Colon (tissue), 2 donors: ENCODE data around the gene VAV2.
"Not testable (repeated sequence)": the region's sequence is repeated elsewhere in the genome, so short reads cannot be mapped to it uniquely, and the experiment has no call there.

Experiments used
- FAIRE-seq: peaks from 2 replicates; lab custom pipeline; 2012; peaks lifted over from hg19 to GRCh38; lab: Jason Lieb, UNC
- donor health status: control.
- donor health status: control.

Gene VAV2

DNA sequence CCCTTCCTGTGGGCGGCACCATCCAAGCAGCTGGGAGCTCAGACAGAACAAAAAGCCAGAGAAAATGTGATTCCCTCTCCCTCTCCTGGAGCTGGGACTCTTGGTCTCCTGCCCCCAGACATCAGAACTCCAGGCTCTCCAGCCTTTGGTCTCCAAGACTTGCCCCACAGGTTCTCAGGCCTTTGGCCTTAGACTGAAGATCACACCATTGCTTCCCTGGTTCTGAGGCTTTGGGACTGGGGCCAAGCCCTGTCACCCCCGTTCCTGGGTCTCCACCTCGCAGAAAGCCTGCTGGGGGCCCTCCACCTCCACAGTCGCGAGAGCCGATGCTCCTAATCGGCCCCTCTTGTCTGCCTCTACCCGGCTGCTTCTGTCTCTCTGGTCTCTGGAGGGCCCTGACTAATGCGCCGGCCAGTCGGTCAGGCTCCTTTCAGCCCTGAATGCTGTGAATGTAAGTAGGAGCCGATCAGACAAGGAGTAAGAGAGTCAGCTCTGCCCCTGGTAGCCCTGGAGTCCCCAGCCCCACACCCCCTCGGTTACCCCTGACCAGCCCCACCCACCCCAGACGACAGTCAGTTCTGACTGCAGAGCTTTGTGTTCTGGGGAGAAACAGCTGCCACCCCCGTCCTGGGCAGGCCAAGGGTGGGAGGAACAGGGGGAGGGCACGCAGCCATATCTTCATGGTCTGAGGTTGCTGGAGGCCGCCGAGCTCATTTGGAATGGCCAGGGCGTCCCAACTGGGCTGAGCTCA lies 57.5 kb downstream of the VAV2 start:
- FAIRE-seq, result no peak

DNA sequence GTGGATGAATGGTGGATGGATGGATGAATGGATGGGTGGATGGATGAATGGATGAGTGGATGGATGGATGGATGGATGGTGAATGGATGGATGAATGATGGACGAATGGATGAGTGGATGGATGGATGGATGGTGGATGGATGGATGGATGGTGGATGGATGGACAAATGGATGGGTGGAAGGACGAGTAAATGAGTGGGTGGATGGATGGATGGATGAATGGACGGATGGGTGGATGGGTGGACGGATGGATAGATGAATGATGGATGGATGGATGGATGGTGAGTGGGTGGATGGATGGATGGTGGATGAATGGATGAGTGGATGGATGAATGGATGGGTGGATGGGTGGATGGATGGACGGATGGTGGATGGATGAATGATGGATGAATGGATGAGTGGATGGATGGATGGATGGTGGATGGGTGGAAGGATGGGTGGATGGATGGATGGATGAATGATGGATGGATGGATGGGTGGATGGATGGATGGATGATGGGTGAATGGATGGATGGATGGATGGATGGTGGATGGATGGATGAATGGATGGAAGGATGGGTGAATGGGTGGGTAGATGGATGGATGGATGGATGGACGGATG lies 58.6 kb downstream of the VAV2 start:
- no peak for FAIRE-seq

DNA sequence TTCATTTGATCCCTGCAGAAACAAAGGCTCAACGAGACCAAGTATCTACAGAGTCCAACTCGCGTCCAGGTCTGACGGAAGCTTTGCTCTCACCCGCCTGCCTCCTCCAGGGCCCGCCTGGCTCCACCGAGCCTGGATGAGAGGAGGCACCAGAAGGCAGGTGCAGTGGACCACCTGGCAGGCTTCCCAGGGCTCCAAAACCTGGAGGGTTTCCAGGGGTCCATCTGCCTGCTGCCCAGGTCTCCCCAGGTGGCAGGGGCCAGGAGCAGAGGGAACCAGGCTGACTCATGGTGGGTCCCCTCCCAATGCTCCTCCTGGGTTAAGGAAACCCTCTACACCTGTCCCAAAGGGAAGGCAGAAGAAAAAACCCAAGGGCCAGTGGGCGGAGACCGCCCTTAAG lies 59.5 kb downstream of the VAV2 start:
- FAIRE-seq, result no peak

DNA sequence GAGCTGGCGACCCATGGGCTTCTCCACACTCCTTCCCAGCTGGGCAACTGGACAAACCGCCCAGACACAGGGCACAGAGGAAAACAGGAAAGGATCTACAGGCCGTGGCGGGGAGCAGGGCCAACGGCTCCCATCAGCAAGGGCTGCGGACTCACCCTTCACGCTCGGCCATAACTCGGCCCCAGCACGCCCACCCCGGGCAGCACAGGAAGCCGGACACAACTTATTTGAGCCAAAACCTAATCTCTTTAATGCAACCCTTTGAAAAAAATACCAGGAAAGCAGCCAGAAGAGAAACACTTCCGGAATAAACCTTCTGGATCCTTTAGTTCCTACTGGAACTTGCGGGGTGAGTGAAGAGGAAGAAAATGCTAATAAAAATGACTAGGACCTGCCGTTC lies 59.9 kb downstream of the VAV2 start:
- FAIRE-seq, result no peak

DNA sequence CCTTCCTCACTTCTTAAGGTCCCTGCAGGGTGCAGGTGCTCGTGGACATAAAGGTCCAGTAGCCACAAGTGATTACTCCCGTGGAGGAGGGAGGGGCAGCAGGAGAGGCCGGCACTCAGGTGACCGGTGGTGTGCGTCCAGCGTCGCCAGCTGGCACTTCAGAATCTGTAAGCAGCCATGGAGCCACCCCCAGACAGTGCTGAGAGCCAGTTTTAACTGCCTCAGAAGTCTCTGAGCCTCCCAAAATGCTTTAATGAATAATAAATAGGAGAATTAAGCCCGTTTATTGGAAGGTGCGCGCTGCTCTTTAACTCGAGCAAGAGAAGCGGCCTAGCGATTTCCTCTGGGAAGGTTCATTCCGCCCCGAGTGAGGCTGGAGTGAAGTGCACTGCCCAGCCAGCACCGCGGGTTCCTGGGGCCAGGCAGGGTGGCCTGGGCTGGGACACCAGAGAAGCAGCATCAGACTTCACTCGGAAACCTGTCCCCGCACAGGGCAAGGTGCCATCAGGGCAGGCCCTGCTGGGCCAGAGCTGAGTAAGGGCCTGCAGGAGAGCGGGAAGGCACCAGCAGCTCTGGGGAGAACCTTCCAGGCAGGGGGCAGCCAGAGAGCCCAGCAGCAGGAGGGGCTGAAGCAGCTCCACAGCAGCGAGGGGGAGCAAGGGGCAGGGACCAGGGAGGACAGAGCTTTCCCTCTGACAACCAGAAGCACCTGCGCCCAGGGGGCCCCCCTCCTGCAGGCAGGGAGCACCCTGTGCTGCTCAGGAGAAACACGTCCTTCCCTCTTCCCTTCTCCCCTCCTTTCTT lies 61.2 kb downstream of the VAV2 start:
- no peak for FAIRE-seq

DNA sequence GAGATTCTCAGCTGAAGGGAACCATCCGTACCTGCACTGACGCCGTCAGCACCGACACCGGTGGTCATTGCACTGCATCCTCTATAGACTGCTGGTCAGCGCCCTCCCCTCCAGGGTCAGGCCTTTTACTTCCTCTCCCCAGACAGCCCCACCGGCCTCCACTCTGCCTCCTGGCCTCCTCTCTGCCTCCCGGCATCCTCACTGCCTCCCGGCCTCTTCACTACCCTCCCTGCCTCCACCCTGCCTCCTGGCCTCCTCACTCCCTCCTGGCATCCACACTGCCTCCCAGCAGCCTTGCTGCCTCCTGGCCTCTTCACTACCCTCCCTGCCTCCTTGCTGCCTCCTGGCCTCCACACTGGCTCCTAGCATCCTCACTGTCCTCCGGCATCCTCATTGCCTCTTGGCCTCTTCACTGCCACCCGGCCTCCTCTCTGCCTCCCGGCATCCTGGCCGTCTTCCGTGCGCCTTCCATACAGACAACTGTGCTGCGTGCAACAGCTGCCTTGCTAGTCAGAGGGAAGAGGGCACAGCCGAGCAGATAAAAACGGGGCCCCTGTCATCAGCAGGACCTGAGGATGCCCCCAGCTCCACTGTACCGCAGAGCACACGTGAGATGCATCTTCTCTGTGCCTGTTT lies 62.0 kb downstream of the VAV2 start:
- FAIRE-seq, result no peak

DNA sequence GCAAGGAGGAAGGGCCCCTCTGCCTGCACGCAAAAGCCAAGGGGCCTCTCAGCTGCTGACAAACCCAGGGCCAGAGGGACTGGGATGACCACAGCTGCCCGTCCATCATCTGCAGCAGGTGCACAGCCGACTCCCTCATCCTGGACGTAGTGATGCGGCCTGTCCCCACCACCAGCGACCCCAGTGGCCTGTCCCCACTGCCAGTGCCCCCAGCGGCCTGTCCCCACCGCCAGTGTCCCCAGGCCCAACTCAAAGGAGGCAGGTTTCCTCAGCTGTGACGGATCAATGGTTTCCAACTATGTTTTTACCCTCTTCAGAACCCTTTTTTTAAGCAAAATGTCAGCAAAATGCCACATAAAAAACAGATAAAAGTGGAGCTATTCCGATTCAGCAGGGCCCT lies 62.5 kb downstream of the VAV2 start:
- FAIRE-seq, result no peak

DNA sequence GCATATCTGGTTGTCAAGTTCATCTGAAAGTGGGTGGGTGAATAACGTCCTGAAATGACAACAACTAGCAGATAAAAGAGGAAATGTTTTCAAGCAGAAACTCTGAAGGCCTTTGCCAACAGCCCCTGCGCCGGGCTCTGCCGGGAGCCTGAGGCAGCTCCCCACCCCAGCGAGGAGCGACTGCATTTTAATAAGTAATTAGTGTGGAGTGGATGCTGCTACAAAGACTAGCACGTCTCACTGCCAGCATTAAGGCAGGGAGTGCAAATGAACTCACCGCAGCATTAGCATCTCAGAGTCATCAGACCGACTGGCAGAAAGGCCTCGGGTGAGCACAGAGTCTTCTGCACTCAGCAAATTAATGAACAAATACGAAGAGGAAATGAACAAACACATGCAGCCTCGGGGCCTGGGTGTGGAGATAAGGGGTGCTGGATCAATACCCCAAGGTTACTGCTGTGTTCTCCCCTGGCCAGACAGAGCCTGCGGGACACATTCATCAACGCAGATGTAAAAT lies 63.8 kb downstream of the VAV2 start:
- no peak for FAIRE-seq

DNA sequence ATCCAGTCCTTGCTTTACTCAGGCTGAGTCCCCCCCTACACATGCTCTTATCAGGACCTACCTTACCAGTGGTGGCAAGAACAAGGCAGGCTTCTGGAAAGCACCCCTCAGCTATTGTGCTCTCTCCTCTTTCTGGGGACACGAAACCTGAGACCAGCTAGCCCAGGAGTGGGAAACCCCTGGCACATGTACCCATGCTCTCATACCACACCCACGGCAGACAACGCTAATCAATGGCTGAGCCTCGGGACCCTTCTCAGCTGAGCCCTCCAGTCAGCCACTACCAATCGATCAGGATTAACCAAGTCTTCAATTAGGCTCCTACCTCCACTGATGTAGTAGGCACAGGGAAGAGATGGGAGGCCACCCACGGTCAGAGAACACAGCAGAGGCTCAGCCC lies 65.1 kb downstream of the VAV2 start:
- FAIRE-seq, result no peak

DNA sequence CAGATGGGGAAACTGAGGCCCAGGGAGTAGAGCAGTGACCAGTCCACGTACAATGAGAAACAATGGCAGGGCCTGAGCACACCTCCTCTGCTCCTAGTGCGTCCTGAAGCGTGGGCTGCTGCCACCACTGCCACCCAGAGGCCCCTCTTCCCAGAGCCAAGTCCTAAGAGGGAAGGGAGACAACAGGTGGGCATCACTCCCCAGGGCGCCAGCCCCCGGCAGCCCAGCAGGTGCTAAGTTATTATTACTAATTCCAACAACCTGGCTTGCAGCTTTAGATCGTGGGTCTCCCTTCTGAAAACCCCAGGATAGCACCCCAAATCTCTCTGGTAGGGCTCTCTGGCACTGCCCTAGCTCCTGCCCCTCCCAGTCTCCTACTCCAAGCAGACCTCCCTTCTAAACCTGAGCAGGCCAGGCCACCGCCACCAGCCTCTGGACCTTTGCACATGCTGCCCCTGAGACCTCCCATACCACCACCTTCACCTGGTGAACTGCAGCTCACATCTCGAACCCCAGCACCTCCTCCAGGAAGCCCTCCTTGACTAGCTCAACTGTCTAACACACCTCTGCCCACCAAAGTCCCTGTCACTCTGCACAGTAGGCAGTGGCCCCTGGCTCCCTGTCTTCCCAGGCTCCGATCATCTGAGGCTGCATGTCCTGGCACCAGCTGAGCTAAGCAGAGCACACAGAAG lies 65.8 kb downstream of the VAV2 start:
- FAIRE-seq, result no peak

DNA sequence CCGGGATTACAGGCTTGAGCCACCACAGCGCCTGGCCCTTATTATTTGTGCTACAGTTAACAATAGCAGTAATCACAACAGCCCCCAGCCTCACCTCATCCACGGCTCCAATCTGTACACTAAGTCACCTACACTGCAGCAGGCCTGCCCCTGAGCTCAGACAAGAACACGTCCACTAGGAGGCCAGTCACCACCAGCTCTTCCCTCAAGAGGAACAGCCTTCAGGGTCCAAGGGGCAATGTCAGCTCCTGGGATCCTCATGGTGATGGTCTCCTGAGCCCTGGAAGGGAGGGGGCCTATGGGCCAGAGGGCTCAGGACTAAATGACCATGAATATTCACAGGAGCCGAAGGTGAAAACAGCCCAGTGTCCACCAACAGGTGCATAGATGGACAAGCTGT lies 67.7 kb downstream of the VAV2 start:
- FAIRE-seq, result no peak

DNA sequence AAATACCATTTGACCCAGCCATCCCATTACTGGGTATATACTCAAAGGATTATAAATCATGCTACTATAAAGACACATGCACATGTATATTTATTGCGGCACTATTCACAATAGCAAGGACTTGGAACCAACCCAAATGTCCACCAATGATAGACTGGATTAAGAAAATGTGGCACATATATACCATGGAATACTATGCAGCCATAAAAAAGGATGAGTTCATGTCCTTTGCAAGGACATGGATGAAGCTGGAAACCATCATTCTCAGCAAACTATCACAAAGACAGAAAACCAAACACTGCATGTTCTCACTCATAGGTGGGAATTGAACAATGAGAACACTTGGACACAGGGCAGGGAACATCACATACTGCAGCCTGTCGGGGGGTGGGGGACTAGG lies 68.5 kb downstream of the VAV2 start:
- FAIRE-seq, result not testable (repeated sequence)

DNA sequence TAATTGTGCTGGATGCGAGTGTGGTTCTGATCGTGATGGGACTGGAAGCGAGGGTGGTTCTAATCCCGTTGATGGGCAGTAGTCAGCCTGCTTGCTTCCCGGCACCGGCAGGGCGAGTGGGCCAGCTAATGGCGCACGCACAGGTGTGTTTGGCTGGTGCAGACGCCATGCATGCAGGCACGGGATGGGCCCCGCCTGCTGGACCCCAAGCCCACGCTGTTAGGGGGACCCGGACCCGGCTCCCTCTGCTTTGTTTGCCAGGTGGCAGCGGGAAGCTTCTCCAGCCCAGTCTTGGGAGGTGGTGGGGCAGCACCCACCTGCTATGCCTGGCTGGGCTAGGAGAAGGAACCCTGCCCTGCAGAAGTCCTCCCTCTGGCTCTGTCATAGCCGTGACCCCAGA lies 70.3 kb downstream of the VAV2 start:
- FAIRE-seq, result no peak

DNA sequence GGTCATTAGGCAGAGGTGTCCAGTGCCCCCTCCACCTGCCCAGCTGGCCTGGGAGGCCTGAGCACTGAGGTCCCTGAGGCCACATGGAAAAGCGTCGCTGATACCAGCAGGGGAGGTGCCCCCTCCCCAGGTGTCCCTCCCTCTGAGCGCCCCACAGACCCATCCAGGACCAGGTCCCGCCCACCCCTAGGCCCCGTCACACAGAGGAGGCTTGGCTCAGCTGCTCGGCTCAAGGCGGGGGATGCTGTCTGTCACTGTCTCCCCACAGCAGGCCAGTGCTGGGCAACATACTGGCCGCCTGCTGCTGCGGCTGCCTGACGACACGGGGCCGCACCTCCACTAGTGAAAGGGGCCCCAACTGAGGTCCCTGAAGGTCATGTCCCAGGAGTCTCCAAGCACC lies 71.7 kb downstream of the VAV2 start:
- no peak for FAIRE-seq

DNA sequence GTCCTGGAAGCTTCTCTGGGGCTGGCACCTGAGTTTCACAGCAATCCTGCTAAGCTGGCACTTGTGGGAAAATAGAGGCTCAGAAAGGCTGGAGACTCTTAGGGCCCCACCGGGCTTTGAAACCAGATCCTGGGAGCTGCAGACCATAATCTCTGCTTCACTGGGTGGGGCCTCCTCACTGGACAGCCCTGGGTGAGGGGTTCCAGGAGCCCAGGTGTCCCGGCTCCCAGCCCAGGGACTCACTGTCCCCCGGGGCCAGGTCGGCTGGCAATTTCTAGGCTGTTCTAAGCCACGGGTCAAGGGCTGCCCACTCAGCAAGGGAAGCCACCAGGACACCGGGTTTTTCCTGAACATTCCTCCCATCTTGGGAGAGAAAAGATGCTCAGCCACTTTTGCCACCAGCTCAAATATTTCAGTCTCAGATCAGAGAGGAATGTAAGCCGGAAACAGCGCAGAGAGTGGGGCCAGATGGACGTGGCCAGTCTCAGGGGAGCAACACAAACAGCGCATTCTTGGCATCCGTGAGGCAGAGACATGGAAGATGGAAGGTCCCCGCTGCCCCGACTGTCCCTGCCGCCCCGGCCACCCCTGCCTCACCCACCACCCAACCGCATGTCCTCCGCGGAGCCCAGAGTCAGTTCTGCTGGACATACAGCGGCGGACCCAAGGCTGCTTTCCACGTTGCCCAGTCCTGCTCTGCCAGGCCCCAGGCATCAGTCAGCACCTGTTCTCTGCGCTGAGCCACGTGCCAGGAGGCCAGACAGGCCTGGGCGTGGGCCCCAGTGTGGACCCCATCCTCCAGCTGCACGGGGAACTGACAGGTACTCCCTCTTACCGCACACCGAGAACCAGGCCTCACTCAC lies 72.6 kb downstream of the VAV2 start:
- no peak for FAIRE-seq

DNA sequence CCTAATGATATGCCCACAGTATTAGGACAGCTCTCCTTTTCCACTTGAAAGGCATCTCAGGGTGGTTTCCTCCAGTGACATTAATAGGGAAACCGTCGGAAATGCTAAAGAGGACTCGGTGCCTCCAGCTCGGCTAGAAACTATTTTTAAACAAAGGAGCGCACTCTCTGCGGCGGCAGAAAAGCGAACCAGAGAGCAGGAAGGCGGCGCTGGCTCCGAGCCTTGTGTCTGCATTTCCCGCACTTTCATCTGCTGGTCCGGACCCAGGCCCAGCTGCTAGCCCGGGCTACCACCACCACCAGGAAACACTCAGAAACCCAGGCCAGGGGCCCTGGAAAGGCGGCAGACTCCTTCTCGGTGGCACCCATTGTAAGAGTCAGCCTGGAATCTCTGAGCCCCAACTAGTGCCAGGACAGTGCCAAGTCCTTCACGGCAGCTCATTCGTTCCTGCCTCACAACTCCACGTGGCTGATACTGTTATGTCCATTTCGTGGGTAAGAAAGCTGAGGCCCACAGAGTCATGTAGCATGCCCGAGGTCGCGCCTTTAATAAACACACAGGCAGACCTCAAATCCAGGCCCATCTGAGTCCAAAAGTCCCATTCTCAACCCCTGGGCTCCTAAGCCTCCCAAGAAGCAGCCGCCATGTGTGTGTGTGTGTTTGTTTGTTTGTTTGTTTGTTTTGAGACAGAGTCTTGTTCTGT lies 73.9 kb downstream of the VAV2 start:
- FAIRE-seq, result no peak

DNA sequence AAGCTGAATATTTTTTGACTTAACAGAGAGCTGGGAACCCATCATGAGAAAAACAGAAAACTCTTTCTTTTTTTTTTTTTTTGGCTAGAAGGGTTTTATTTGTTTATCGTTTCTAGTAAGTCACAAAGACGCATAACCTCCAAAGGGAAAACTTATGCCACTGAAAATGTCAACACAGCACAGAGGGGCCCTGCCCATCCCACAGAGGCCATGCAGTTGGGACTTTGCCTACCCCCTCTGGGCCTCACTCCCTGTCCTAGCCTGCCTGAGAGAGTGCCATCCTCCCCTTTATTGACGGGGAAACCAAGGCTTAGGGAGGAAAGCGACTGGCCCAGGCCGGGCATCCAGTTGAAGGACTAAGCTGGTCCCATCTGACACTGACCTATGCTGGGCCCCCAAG lies 74.7 kb downstream of the VAV2 start:
- no peak for FAIRE-seq

DNA sequence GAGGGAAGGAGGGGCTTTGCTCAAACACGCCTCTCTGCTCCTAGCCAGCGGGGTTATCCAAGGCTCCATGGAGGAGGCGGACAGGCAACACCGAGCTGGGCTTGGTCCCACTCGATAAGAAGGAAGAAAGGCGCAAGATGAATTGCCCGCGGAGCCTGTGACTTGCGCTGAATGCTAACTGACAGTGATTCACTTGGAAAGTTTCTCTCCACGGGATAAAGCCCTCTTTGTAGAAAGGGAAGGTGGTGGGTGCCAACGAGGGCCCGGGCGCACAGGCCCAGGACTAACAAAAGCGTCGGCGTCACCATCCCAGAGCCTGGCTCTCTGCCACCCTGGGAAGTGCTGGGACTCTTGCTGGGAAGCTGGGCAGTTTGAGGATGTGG lies 76.0 kb downstream of the VAV2 start:
- FAIRE-seq, result no peak

DNA sequence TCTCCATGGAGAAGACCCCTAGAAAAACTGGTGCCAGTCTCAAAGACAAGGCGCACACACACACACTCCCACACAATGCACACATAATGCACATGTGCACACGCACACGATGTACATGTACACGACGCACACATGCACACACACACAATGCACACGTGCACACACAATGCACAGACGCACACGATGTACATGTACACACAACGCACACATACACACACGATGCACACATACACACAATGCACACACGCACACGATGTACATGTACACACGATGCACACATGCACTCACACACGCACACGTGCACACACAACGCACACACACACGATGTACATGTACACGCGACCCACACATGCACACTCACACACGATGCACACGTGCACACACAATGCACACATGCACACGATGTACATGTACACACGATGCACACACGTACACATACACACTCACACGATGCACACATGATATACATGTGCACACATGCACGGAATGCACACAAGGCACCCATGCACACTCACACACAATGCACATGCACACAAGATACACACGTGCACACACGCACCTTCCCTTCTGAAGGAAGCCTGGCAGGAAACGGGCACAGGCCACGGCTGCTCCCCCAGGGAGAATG lies 76.5 kb downstream of the VAV2 start:
- FAIRE-seq, result no peak
